Keratinocyte (primary cell): ENCODE results near the gene TPO. TPM values are rescaled to one million over a fixed set of nuclear protein-coding genes. Genes with fewer than 3 reads are reported as not detected.

ENCODE experiments used
- DNase-seq: peaks from one replicate; pipeline ENCODE4 v3.0.0-alpha.2; 2011; ENCODE audit warnings: low read depth, missing footprints, low spot score
- FAIRE-seq: peaks from 2 replicates; lab custom pipeline; 2011; peaks lifted over from hg19 to GRCh38; lab: Jason Lieb, UNC
- H2AFZ ChIP-seq: 2 replicates; pipeline ENCODE4 v1.6.0; 2012; ENCODE audit warnings: low read length, control low read depth, inconsistent platforms; ENCODE audit not compliant: control insufficient read depth
- H3K27ac ChIP-seq: 2 replicates; pipeline ENCODE4 v1.5.1; 2011; ENCODE audit warnings: low read length; ENCODE audit not compliant: control insufficient read depth, insufficient read depth
- H3K27me3 ChIP-seq: 3 replicates; pipeline ENCODE4 v1.6.0; 2011; ENCODE audit warnings: low read length; ENCODE audit not compliant: control insufficient read depth, insufficient read depth; ENCODE audit errors: extremely low read depth
- H3K36me3 ChIP-seq, 2 experiments: 2 replicates in 1 of 2; 3 replicates in 1 of 2; pipeline ENCODE4 v1.5.1; 2011; ENCODE audit warnings: low read length in 2 of 2, mild to moderate bottlenecking in 1 of 2; ENCODE audit not compliant: control insufficient read depth in 2 of 2, insufficient read depth in 2 of 2; ENCODE audit errors: extremely low read depth in 1 of 2
- H3K4me1 ChIP-seq: 3 replicates; pipeline ENCODE4 v1.5.1; 2011; ENCODE audit warnings: low read length; ENCODE audit not compliant: control insufficient read depth, insufficient read depth; ENCODE audit errors: extremely low read depth
- H3K4me2 ChIP-seq: 3 replicates; pipeline ENCODE4 v1.6.0; 2011; ENCODE audit warnings: low read depth, low read length; ENCODE audit not compliant: control insufficient read depth, insufficient read depth; ENCODE audit errors: extremely low read depth
- H3K4me3 ChIP-seq, 3 experiments: fragments of 200-600 bp in 1 of 3; sonication (generic) in 1 of 3; 2 replicates in 2 of 3; 3 replicates in 1 of 3; pipeline ENCODE4 v1.5.1; 2011 to 2016; ENCODE audit warnings: low read length in 3 of 3, mild to moderate bottlenecking in 3 of 3, control low read depth in 2 of 3, inconsistent platforms in 1 of 3, low read depth in 1 of 3, mixed read lengths in 1 of 3, mixed run types in 1 of 3, moderate library complexity in 1 of 3; ENCODE audit not compliant: control insufficient read depth in 2 of 3, insufficient read depth in 2 of 3; ENCODE audit errors: extremely low read depth in 1 of 3
- H3K79me2 ChIP-seq: 2 replicates; pipeline ENCODE4 v1.6.0; 2012; ENCODE audit warnings: low read length; ENCODE audit not compliant: control insufficient read depth, insufficient read depth
- H3K9ac ChIP-seq: 3 replicates; pipeline ENCODE4 v1.6.0; 2011; ENCODE audit warnings: low read length; ENCODE audit not compliant: control insufficient read depth, insufficient read depth; ENCODE audit errors: extremely low read depth
- H3K9me1 ChIP-seq: 3 replicates; pipeline ENCODE4 v1.6.0; 2011; ENCODE audit warnings: low read length; ENCODE audit not compliant: control insufficient read depth, insufficient read depth; ENCODE audit errors: extremely low read depth
- H3K9me3 ChIP-seq: 2 replicates; pipeline ENCODE4 v1.5.1; 2012; ENCODE audit warnings: low read depth, low read length; ENCODE audit not compliant: control insufficient read depth
- H4K20me1 ChIP-seq: 3 replicates; pipeline ENCODE4 v1.6.0; 2011; ENCODE audit warnings: low read length; ENCODE audit not compliant: control insufficient read depth, insufficient read depth; ENCODE audit errors: extremely low read depth
- CTCF ChIP-seq, 3 experiments: IDR thresholded peaks in 1 of 3; conservative IDR thresholded peaks in 1 of 3; optimal IDR thresholded peaks in 1 of 3; 2 replicates in 2 of 3; 3 replicates in 1 of 3; pipeline versions ENCODE3 to v1.5.1; 2011; ENCODE audit warnings: low read length in 3 of 3, mild to moderate bottlenecking in 3 of 3, moderate library complexity in 2 of 3, control low read depth in 1 of 3, inconsistent platforms in 1 of 3; ENCODE audit not compliant: insufficient read depth in 2 of 3; ENCODE audit errors: extremely low read depth in 1 of 3
- EZH2 ChIP-seq: IDR thresholded peaks from one replicate; pipeline ENCODE4 v1.6.1; 2012; ENCODE audit warnings: inconsistent platforms, mild to moderate bottlenecking, low read length, moderate library complexity
- dilution Hi-C: fragments of 300-500 bp; cut with MboI; formaldehyde crosslinking; loops from one replicate; pipeline ENCODE4 v1.7.0; 2020; ENCODE audit warnings: low sequenced_read_pairs; ENCODE audit not compliant: extremely low pct_ligation_motif_present
- polyA plus RNA-seq, 5 experiments: library from polyadenylated mRNA; depleted of rRNA in 3 of 5; stranded (reverse) in 3 of 5; stranded (forward) in 1 of 5; unstranded in 1 of 5; fragments of >200 nt; gene quantifications; 1 replicate in 1 of 5; 2 replicates in 3 of 5; 3 replicates in 1 of 5; pipeline versions ENCODE4 v1.2.1 to v1.2.3, GENCODE V29; 2011 to 2012; ENCODE audit warnings: missing spikeins in 2 of 5, low read depth in 1 of 5, low replicate concordance in 1 of 5

TPO gene
- polyA plus RNA-seq, 1 donor (not counting 4 experiments of a cell fraction or from before 2014, with no cell fraction given) = 0.07 TPM

GRCh38 chr2:1561811-1562421, 148.7 kb downstream of the TPO start:
- H3K9me3 ChIP-seq = no peaks in the 10 kb centered on the region
- peaks cover 8% of the 10 kb centered on the region for H3K27me3 ChIP-seq
- FAIRE-seq = no peak
- H3K4me2 ChIP-seq = peak overlapping the region; percentile 25
- peak overlapping the region; percentile 24 for H2AFZ ChIP-seq
- no peaks in the 10 kb centered on the region for H3K9me1 ChIP-seq
- no peak for DNase-seq
- dilution Hi-C loops = no loop called here
- H3K4me1 ChIP-seq = no peaks in the 10 kb centered on the region
- H3K4me3 ChIP-seq = no peak overlapping the region
- H3K27ac ChIP-seq = no peak overlapping the region
- TF ChIP-seq EZH2 (peak; percentile 17), CTCF (optimal IDR thresholded peaks at IDR 0.05 in 1 of 3, IDR thresholded peaks at IDR 0.05 in 1 of 3, conservative IDR thresholded peaks at IDR 0.05 in 1 of 3; ENCODE audit: extremely low read depth in 1 of 3, insufficient read depth in 2 of 3, low read length in 3 of 3) (no peak)
- no peaks in the 10 kb centered on the region for H3K79me2 ChIP-seq
- no peaks in the 10 kb centered on the region for H3K36me3 ChIP-seq
- no peak overlapping the region for H3K9ac ChIP-seq
- no peaks in the 10 kb centered on the region for H4K20me1 ChIP-seq

- no peaks in the 10 kb centered on the region for H3K79me2 ChIP-seq
- dilution Hi-C loops = no loop called here
- H3K9me3 ChIP-seq = no peaks in the 10 kb centered on the region
- DNase-seq (no peak), FAIRE-seq (no peak)
- H3K9me1 ChIP-seq = no peaks in the 10 kb centered on the region
- H3K4me3 ChIP-seq = no peak overlapping the region
- no peak overlapping the region for H3K9ac ChIP-seq
- H3K27ac ChIP-seq = no peak overlapping the region
- H4K20me1 ChIP-seq = no peaks in the 10 kb centered on the region
- H3K4me1 ChIP-seq = no peaks in the 10 kb centered on the region
- TF ChIP-seq CTCF (optimal IDR thresholded peaks at IDR 0.05 in 1 of 3, IDR thresholded peaks at IDR 0.05 in 1 of 3, conservative IDR thresholded peaks at IDR 0.05 in 1 of 3; ENCODE audit: extremely low read depth in 1 of 3, insufficient read depth in 2 of 3, low read length in 3 of 3) = no peak
- no peak for TF ChIP-seq EZH2
- H3K4me2 ChIP-seq = no peak overlapping the region
- H3K27me3 ChIP-seq = peaks cover 8% of the 10 kb centered on the region
- no peak overlapping the region for H2AFZ ChIP-seq
- H3K36me3 ChIP-seq = no peaks in the 10 kb centered on the region
Measured at GRCh38 chr2:1563084-1563857, 150.0 kb downstream of the TPO start.
